GM19193 (cell line): Measurements from ENCODE around the gene ELK1.

ENCODE experiments used
- POLR2A ChIP-seq: IDR thresholded peaks from 4 replicates; pipeline ENCODE4 v1.6.1; 2011; ENCODE audit not compliant: insufficient read depth, insufficient read length; ENCODE audit errors: extremely low read depth

The ELK1 gene

GRCh38 chrX:47628982-47629381, 21.4 kb downstream of the ELK1 start:
- no peak for TF ChIP-seq POLR2A

- TF ChIP-seq POLR2A, result no peak
These were observed 25.0 kb downstream of the ELK1 start for GRCh38 chrX:47625365-47625764.

GRCh38 chrX:47623540-47624027, 26.8 kb downstream of the ELK1 start:
- no peak for TF ChIP-seq POLR2A

GRCh38 chrX:47621851-47622250, 28.5 kb downstream of the ELK1 start:
- TF ChIP-seq POLR2A, result no peak

- no peak for TF ChIP-seq POLR2A
These were observed 30.1 kb downstream of the ELK1 start for GRCh38 chrX:47620303-47620685.

GRCh38 chrX:47619486-47620302, 30.7 kb downstream of the ELK1 start, which contains the start of gene SYN1:
Gene SYN1 (minus strand): TSS chrX:47619857. CDS start chrX:47619728, 129 bp downstream.
- TF ChIP-seq POLR2A, result no peak

- TF ChIP-seq POLR2A, result no peak
These were observed 31.4 kb downstream of the ELK1 start for GRCh38 chrX:47618923-47619485.

GRCh38 chrX:47614618-47615017, 35.7 kb downstream of the ELK1 start:
- no peak for TF ChIP-seq POLR2A

- no peak for TF ChIP-seq POLR2A
These were observed 37.3 kb downstream of the ELK1 start for GRCh38 chrX:47613082-47613481.

- no peak for TF ChIP-seq POLR2A
These were observed 37.9 kb downstream of the ELK1 start for GRCh38 chrX:47612418-47612817.

- no peak for TF ChIP-seq POLR2A
These were observed 38.4 kb downstream of the ELK1 start for GRCh38 chrX:47611926-47612325.

GRCh38 chrX:47611489-47611888, 38.9 kb downstream of the ELK1 start:
- TF ChIP-seq POLR2A, result no peak

- TF ChIP-seq POLR2A, result no peak
These were observed 39.9 kb downstream of the ELK1 start for GRCh38 chrX:47610511-47610910.

- TF ChIP-seq POLR2A, result no peak
These were observed 42.1 kb downstream of the ELK1 start for GRCh38 chrX:47608130-47608810.

GRCh38 chrX:47607091-47607490, 43.3 kb downstream of the ELK1 start:
- TF ChIP-seq POLR2A, result no peak
